Measurements from ENCODE around the gene GRHPR.
"Not testable (repeated sequence)": the region's sequence is repeated elsewhere in the genome, so short reads cannot be mapped to it uniquely, and the experiment has no call there.

The GRHPR gene

GRCh38 chr9:37474438-37474837, 51.9 kb downstream of the GRHPR start:
- WGBS (ENCODE audit: insufficient coverage), result no CpG with 5 or more reads among the region's 3 CpGs
- Histone ChIP-seq H3K27me3 (replicated peaks in 2 of 5; ENCODE audit: control insufficient read depth in 4 of 5, insufficient read depth in 5 of 5, low read length in 4 of 5) (no peaks in the 10 kb centered on the region), H3K27ac (ENCODE audit: insufficient read depth in 1 of 2, low read depth in 1 of 2, low read length in 2 of 2, poor library complexity in 1 of 2, severe bottlenecking in 2 of 2) (no peak overlapping the region), H3K9me3 (ENCODE audit: control extremely low read depth in 1 of 5, control insufficient read depth in 4 of 5, insufficient read depth in 2 of 5, low read depth in 1 of 5, low read length in 4 of 5) (peaks cover 0 to 8% (median 3%) of the 10 kb centered on the region in 5 experiments), H3K4me3 (ENCODE audit: control insufficient read depth in 1 of 7, extremely low read depth in 1 of 7, insufficient read depth in 4 of 7, low read depth in 2 of 7, low read length in 6 of 7) (no peak overlapping the region), H3K4me1 (ENCODE audit: control extremely low read depth in 1 of 4, control insufficient read depth in 4 of 4, insufficient read depth in 4 of 4, low read length in 3 of 4) (peaks cover 0 to 8% (median 2%) of the 10 kb centered on the region in 4 experiments), H3K36me3 (ENCODE audit: control insufficient read depth in 4 of 4, insufficient read depth in 4 of 4, low read length in 3 of 4) (no peaks in the 10 kb centered on the region)
- ChIA-PET POLR2A (no interaction called here), CTCF (no interaction called here)
- no peak for DNase-seq

- H3K36me3 ChIP-seq (ENCODE audit: control insufficient read depth in 4 of 4, insufficient read depth in 4 of 4, low read length in 3 of 4), result no peaks in the 10 kb centered on the region
- 80% methylated on average over 10 of the region's 11 CpGs for WGBS (ENCODE audit: insufficient coverage)
- peaks cover 0 to 6% (median under 1%) of the 10 kb centered on the region in 4 experiments for H3K4me1 ChIP-seq (ENCODE audit: control extremely low read depth in 1 of 4, control insufficient read depth in 4 of 4, insufficient read depth in 4 of 4, low read length in 3 of 4)
- no peak overlapping the region for H3K4me3 ChIP-seq (ENCODE audit: control insufficient read depth in 1 of 7, extremely low read depth in 1 of 7, insufficient read depth in 4 of 7, low read depth in 2 of 7, low read length in 6 of 7)
- ChIA-PET CTCF (no interaction called here), POLR2A (no interaction called here)
- no peak for DNase-seq
- no peak overlapping the region for H3K27ac ChIP-seq (ENCODE audit: insufficient read depth in 1 of 2, low read depth in 1 of 2, low read length in 2 of 2, poor library complexity in 1 of 2, severe bottlenecking in 2 of 2)
- peaks cover 0 to 2% (median 0%) of the 10 kb centered on the region in 5 experiments for H3K27me3 ChIP-seq (replicated peaks in 2 of 5; ENCODE audit: control insufficient read depth in 4 of 5, insufficient read depth in 5 of 5, low read length in 4 of 5)
- H3K9me3 ChIP-seq (ENCODE audit: control extremely low read depth in 1 of 5, control insufficient read depth in 4 of 5, insufficient read depth in 2 of 5, low read depth in 1 of 5, low read length in 4 of 5), result peaks cover 0 to 8% (median 3%) of the 10 kb centered on the region in 5 experiments
Observed at GRCh38 chr9:37476930-37477329, 54.4 kb downstream of the GRHPR start.

- H3K9me3 ChIP-seq (ENCODE audit: control extremely low read depth in 1 of 5, control insufficient read depth in 4 of 5, insufficient read depth in 2 of 5, low read depth in 1 of 5, low read length in 4 of 5); H3K27ac ChIP-seq (ENCODE audit: insufficient read depth in 1 of 2, low read depth in 1 of 2, low read length in 2 of 2, poor library complexity in 1 of 2, severe bottlenecking in 2 of 2); H3K36me3 ChIP-seq (ENCODE audit: control insufficient read depth in 4 of 4, insufficient read depth in 4 of 4, low read length in 3 of 4); H3K4me3 ChIP-seq (ENCODE audit: control insufficient read depth in 1 of 7, extremely low read depth in 1 of 7, insufficient read depth in 4 of 7, low read depth in 2 of 7, low read length in 6 of 7); POLR2A ChIA-PET; H3K4me1 ChIP-seq (ENCODE audit: control extremely low read depth in 1 of 4, control insufficient read depth in 4 of 4, insufficient read depth in 4 of 4, low read length in 3 of 4); DNase-seq; CTCF ChIA-PET; H3K27me3 ChIP-seq (replicated peaks in 2 of 5; ENCODE audit: control insufficient read depth in 4 of 5, insufficient read depth in 5 of 5, low read length in 4 of 5): not testable (repeated sequence)
- 100% methylated on average over 2 of the region's 4 CpGs for WGBS (ENCODE audit: insufficient coverage)
Observed at GRCh38 chr9:37477443-37477842, 54.9 kb downstream of the GRHPR start.

GRCh38 chr9:37477987-37478619, 55.6 kb downstream of the GRHPR start:
- DNase-seq; H3K27me3 ChIP-seq (replicated peaks in 2 of 5; ENCODE audit: control insufficient read depth in 4 of 5, insufficient read depth in 5 of 5, low read length in 4 of 5); CTCF ChIA-PET; H3K4me3 ChIP-seq (ENCODE audit: control insufficient read depth in 1 of 7, extremely low read depth in 1 of 7, insufficient read depth in 4 of 7, low read depth in 2 of 7, low read length in 6 of 7); H3K27ac ChIP-seq (ENCODE audit: insufficient read depth in 1 of 2, low read depth in 1 of 2, low read length in 2 of 2, poor library complexity in 1 of 2, severe bottlenecking in 2 of 2); POLR2A ChIA-PET; H3K36me3 ChIP-seq (ENCODE audit: control insufficient read depth in 4 of 4, insufficient read depth in 4 of 4, low read length in 3 of 4); H3K4me1 ChIP-seq (ENCODE audit: control extremely low read depth in 1 of 4, control insufficient read depth in 4 of 4, insufficient read depth in 4 of 4, low read length in 3 of 4); H3K9me3 ChIP-seq (ENCODE audit: control extremely low read depth in 1 of 5, control insufficient read depth in 4 of 5, insufficient read depth in 2 of 5, low read depth in 1 of 5, low read length in 4 of 5): not testable (repeated sequence)
- 11% methylated on average over 1 of the region's 5 CpGs for WGBS (ENCODE audit: insufficient coverage)

- POLR2A ChIA-PET, result no interaction called here
- Histone ChIP-seq H3K4me1 (ENCODE audit: control extremely low read depth in 1 of 4, control insufficient read depth in 4 of 4, insufficient read depth in 4 of 4, low read length in 3 of 4) (peaks cover 0 to 8% (median 6%) of the 10 kb centered on the region in 4 experiments), H3K27ac (ENCODE audit: insufficient read depth in 1 of 2, low read depth in 1 of 2, low read length in 2 of 2, poor library complexity in 1 of 2, severe bottlenecking in 2 of 2) (no peak overlapping the region), H3K4me3 (ENCODE audit: control insufficient read depth in 1 of 7, extremely low read depth in 1 of 7, insufficient read depth in 4 of 7, low read depth in 2 of 7, low read length in 6 of 7) (no peak overlapping the region), H3K27me3 (replicated peaks in 2 of 5; ENCODE audit: control insufficient read depth in 4 of 5, insufficient read depth in 5 of 5, low read length in 4 of 5) (peaks cover 0 to 2% (median 0%) of the 10 kb centered on the region in 5 experiments), H3K9me3 (ENCODE audit: control extremely low read depth in 1 of 5, control insufficient read depth in 4 of 5, insufficient read depth in 2 of 5, low read depth in 1 of 5, low read length in 4 of 5) (peaks cover 0 to under 1% (median 0%) of the 10 kb centered on the region in 5 experiments), H3K36me3 (ENCODE audit: control insufficient read depth in 4 of 4, insufficient read depth in 4 of 4, low read length in 3 of 4) (no peaks in the 10 kb centered on the region)
- CTCF ChIA-PET, result interaction anchor here (1.0 to 2.7 kb wide), 6 partner anchors 10 to 98 kb away, joined by 3 to 7 read pairs (median 4); no protein-coding TSS in a partner anchor
- peak in 2 of 3 donors; percentile 25 to 28 for DNase-seq
- 91% methylated on average over 1 of the region's 3 CpGs for WGBS (ENCODE audit: insufficient coverage)
Observed at GRCh38 chr9:37480759-37481158, 58.3 kb downstream of the GRHPR start.

GRCh38 chr9:37485389-37486255, 63.1 kb downstream of the GRHPR start, which contains the start of gene POLR1E:
Gene POLR1E, plus strand, starts transcription at chr9:37485948. Its CDS starts 100 bp downstream, at chr9:37486048.
- peaks cover 0 to 22% (median 13%) of the 10 kb centered on the region in 4 experiments for H3K36me3 ChIP-seq (ENCODE audit: control insufficient read depth in 4 of 4, insufficient read depth in 4 of 4, low read length in 3 of 4)
- peaks cover 3 to 24% (median 23%) of the 10 kb centered on the region in 4 experiments for H3K4me1 ChIP-seq (ENCODE audit: control extremely low read depth in 1 of 4, control insufficient read depth in 4 of 4, insufficient read depth in 4 of 4, low read length in 3 of 4)
- POLR2A ChIA-PET, result no interaction called here
- CTCF ChIA-PET, result interaction anchor here (0.9 to 1.7 kb wide), 2 partner anchors 10 to 19 kb away, joined by 3 to 6 read pairs; no protein-coding TSS in a partner anchor
- WGBS (ENCODE audit: insufficient coverage), result 6% methylated on average over 52 of the region's 56 CpGs
- peaks cover 0 to 2% (median 0%) of the 10 kb centered on the region in 5 experiments for H3K27me3 ChIP-seq (replicated peaks in 2 of 5; ENCODE audit: control insufficient read depth in 4 of 5, insufficient read depth in 5 of 5, low read length in 4 of 5)
- peak within 1 kb of the TSS in 1 of 2 experiments; percentile 84 for H3K27ac ChIP-seq (ENCODE audit: insufficient read depth in 1 of 2, low read depth in 1 of 2, low read length in 2 of 2, poor library complexity in 1 of 2, severe bottlenecking in 2 of 2)
- H3K4me3 ChIP-seq (ENCODE audit: control insufficient read depth in 1 of 7, extremely low read depth in 1 of 7, insufficient read depth in 4 of 7, low read depth in 2 of 7, low read length in 6 of 7), result peak within 1 kb of the TSS; percentile 52 to 89 (median 80)
- DNase-seq, result peak; percentile 90 to 93 (median 93)
- H3K9me3 ChIP-seq (ENCODE audit: control extremely low read depth in 1 of 5, control insufficient read depth in 4 of 5, insufficient read depth in 2 of 5, low read depth in 1 of 5, low read length in 4 of 5), result no peaks in the 10 kb centered on the region
